GM21528 (cell line): ENCODE measurements around the gene TXN.

Source experiments
- ATAC-seq: cut with Tn5 transposase; IDR thresholded peaks from one replicate; pipeline ENCODE4 v1.9.1; 2021; ENCODE audit warnings: mild to moderate bottlenecking, moderate library complexity; ENCODE audit not compliant: unreplicated experiment, low FRiP score

Gene TXN

DNA sequence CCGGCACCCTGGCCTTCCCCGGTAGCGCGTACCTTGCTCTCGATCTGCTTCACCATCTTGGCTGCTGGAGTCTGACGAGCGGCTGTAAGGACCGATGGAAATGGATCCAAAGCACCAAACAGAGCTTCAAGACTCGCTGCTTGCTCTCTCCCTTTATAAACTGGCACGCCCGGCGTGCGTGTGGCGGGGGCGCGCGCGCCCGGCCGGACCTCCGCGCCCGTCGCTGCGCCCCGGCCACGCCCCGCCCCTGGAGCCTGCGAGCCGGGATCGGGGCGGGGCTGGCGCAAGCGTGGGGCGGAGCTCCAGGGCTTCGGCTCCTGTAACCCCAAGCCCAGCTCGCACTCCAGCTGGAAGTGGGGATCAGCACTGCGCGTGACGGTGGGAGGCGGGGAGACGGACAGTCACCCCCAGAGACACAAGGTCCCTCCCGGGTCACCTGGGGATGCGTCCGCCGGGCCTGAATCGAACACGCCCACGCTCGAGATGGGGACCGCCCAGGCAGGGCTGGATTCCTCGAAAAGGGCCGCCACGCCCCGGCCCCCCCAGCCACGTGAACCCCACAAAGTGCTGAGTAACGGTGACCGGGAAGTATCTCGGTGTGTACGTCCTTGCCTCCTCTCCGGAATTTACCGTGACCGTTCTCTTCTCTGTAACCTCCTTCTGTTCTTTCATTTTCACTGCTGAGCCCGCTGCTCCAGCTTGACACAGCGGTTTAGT is at the start of gene TXN:
Gene TXN, minus strand, starts transcription at position 128 of the 717 bp plus-strand sequence. Its CDS starts 72 bp downstream, at position 56.
- ATAC-seq, result peak; percentile 79

- ATAC-seq, result no peak
These were observed 46.8 kb upstream of the TXN start for GRCh38 chr9:110303133-110303532.

- ATAC-seq, result no peak
These were observed 41.8 kb upstream of the TXN start for GRCh38 chr9:110298043-110298605.

GRCh38 chr9:110293248-110293647 is 36.9 kb upstream of the TXN start:
- ATAC-seq, result no peak

- ATAC-seq, result no peak
These were observed 35.7 kb upstream of the TXN start for GRCh38 chr9:110291921-110292557.

- ATAC-seq, result no peak
These were observed 33.7 kb upstream of the TXN start for GRCh38 chr9:110290001-110290400.

DNA sequence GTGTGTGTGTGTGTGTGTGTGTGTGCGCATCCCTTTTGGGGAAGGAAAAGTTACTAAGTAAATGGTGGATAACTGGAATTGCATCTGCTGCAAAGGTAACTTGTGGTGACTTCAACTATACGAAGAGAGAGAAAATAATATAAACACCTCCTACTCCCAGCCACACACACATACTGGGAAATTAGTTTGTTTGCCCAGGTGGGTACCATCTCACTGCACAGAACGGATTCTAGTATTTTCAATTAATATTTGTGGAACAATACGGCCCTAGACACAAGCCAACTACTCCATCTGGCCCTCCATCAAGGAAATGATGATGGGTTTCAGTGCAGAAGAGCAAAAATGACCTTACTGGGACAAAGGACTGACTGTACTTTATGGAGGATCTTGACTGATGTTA is 32.2 kb upstream of the TXN start:
- ATAC-seq, result no peak

- no peak for ATAC-seq
These were observed 31.0 kb upstream of the TXN start for GRCh38 chr9:110287289-110287680.

DNA sequence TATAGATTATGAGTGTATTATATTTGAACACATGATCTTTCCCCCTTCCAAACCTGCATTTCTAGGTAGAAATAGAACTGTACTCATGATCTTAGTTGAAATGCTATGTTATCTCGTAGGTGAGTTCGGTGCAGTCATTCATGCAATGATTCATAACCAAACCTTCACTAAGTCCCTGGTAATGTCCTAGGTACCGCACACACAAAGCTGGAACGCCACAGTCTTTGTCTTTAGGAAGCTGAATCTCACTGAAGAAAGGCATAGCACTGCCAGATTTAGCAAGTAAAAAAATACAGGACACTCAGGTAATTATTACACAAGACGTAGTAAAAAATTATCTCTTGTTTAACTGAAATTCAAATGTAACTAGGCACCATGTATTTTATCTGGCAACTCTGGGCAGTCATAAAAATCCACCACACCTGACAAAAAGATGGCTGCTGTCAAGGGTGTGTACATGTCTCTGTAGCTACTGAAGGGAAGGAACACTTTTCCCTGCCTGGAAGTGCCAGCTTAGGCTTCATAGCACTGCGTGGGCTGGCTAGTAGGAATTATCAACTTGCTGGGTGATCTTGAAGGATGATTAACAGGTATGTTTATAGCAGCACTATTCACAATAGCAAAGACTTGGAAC is 28.0 kb upstream of the TXN start:
- ATAC-seq, result no peak

GRCh38 chr9:110283751-110284150 is 27.4 kb upstream of the TXN start:
- ATAC-seq, result no peak

DNA sequence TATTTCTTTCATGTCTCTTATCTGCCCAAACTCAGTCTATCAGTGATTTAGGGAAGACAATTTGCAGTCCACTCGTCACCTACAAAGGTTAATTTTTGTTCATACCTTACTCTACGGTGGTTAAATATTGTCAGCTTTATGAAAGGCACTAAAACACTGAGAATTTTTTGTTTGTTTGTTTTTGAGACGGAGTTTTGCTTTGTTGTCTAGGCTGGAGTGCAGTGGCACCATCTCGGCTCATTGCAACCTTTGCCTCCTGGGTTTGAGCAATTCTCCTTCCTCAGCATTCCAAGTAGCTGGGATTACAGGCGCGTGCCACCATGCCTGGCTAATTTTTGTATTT is 26.4 kb upstream of the TXN start:
- ATAC-seq, result no peak

GRCh38 chr9:110282018-110282738 is 25.9 kb upstream of the TXN start:
- no peak for ATAC-seq

- no peak for ATAC-seq
These were observed 21.9 kb upstream of the TXN start for GRCh38 chr9:110278080-110278707.

GRCh38 chr9:110276781-110277180 is 20.5 kb upstream of the TXN start:
- ATAC-seq, result no peak

- ATAC-seq, result no peak
These were observed 14.1 kb upstream of the TXN start for GRCh38 chr9:110270211-110270995.

DNA sequence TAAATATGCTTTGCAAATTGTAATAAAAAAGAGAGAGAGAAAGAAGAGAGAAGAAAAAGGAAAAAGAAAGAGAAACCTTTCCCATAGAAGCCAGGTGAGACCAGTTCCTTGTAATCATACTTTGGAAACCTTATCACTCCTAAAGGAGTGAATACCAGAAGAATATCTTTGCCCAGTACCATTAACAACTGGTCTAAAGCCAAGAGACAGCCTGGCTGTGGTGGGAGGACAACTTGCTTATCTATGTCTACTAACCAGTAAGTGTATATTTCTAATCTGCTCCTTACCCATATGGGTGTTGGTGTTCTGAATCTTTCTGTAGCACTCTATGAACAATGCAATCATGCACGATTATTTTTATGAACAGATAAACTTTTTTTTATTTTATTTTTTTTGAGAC is 10.5 kb upstream of the TXN start:
- ATAC-seq, result no peak

- no peak for ATAC-seq
These were observed 5.3 kb upstream of the TXN start for GRCh38 chr9:110261632-110262031.

- no peak for ATAC-seq
These were observed 4.6 kb upstream of the TXN start for GRCh38 chr9:110260911-110261310.

DNA sequence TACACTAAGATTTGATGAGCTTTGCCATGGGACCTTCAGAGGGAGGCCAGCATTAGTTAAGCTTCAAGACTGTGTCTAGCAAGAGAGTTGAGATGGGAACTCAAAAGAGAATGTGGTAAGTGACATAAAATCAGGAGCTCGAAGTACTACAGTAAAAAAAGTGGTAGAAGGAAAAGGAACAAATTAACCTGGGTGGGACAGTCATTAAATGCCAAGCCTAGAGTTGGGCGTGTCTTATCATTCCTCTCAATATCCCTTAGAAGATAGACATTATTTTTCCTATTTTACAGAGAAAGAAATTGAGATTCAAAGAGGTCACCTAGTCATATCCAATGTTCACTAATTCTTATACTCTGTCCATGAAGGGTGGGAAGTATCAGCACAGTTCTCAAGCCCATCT is 3.3 kb upstream of the TXN start:
- ATAC-seq, result no peak

DNA sequence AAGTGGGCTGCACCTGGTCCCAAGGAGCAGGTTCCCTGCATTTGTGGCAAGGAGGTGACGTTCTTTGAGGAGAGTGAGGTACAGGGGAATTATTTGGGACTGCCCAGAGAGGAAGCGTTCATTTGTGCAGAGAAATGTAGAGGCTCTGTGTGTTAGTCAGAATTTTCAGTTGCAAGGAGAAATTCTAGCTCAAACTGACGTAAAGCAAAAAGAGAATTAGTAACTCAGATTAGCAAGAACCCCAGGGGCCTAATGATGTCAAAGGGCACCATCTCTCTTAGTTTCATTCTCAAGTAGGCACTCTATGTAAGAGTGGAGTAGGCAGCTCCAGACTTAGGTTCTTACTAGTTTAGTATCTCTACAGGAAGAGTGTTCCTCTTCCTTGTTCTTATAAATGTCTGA is 2.4 kb upstream of the TXN start:
- ATAC-seq, result no peak
